HEK293T (cell line): ENCODE results near the gene C1QTNF4.

Experiments
- CTCF ChIA-PET: fragments of 350-600 bp; formaldehyde crosslinking; extraction: SDS; loops from one replicate; lab custom pipeline; 2021; ENCODE audit warnings: antibody characterized with exemption, inconsistent platforms; lab: Yijun Ruan, JAX
- POLR2A ChIA-PET: fragments of 350-600 bp; formaldehyde crosslinking; extraction: SDS; loops from one replicate; lab custom pipeline; 2020; ENCODE audit warnings: antibody characterized with exemption, inconsistent platforms; lab: Yijun Ruan, JAX
- DNase-seq: peaks from one replicate; pipeline ENCODE4 v3.0.0; 2012; ENCODE audit warnings: mixed read lengths; ENCODE audit errors: extremely low spot score
- ARNT ChIP-seq: fragments of 450-650 bp; IDR thresholded peaks from 2 replicates; pipeline ENCODE4 v1.6.1; 2017; ENCODE audit warnings: mild to moderate bottlenecking
- BHLHE40 ChIP-seq: fragments of 450-650 bp; IDR thresholded peaks from 2 replicates; pipeline ENCODE4 v1.6.1; 2016; ENCODE audit warnings: mild to moderate bottlenecking, moderate library complexity, borderline replicate concordance
- CTBP1 ChIP-seq: fragments of 450-650 bp; IDR thresholded peaks from 2 replicates; pipeline ENCODE4 v1.6.1; 2016; ENCODE audit warnings: borderline replicate concordance
- ELF4 ChIP-seq: fragments of 450-650 bp; IDR thresholded peaks from 2 replicates; pipeline ENCODE4 v1.6.1; 2017; ENCODE audit warnings: antibody characterized with exemption
- FOXA1 ChIP-seq: fragments of 450-650 bp; IDR thresholded peaks from 2 replicates; pipeline ENCODE4 v1.6.1; 2016; ENCODE audit warnings: mild to moderate bottlenecking
- FOXK2 ChIP-seq: fragments of 450-650 bp; IDR thresholded peaks from 2 replicates; pipeline ENCODE4 v1.6.1; 2016; ENCODE audit warnings: mild to moderate bottlenecking
- FOXM1 ChIP-seq: fragments of 450-650 bp; IDR thresholded peaks from 2 replicates; pipeline ENCODE4 v1.6.1; 2017; ENCODE audit warnings: mild to moderate bottlenecking, borderline replicate concordance
- HDGF ChIP-seq: fragments of 450-650 bp; IDR thresholded peaks from 2 replicates; pipeline ENCODE4 v1.6.1; 2017; ENCODE audit warnings: antibody characterized with exemption, borderline replicate concordance
- L3MBTL2 ChIP-seq: fragments of 450-650 bp; conservative IDR thresholded peaks from 2 replicates; pipeline ENCODE4 v1.6.1; 2016; ENCODE audit warnings: mild to moderate bottlenecking
- LEF1 ChIP-seq: fragments of 450-650 bp; IDR thresholded peaks from 2 replicates; pipeline ENCODE4 v1.6.1; 2017; ENCODE audit warnings: mild to moderate bottlenecking, borderline replicate concordance
- NFRKB ChIP-seq: fragments of 450-650 bp; IDR thresholded peaks from 2 replicates; pipeline ENCODE4 v1.6.1; 2016; ENCODE audit warnings: mild to moderate bottlenecking, moderate library complexity
- SP1 ChIP-seq: fragments of 450-650 bp; IDR thresholded peaks from 2 replicates; pipeline ENCODE4 v1.6.1; 2017
- SUZ12 ChIP-seq: fragments of 450-650 bp; IDR thresholded peaks from 2 replicates; pipeline ENCODE4 v1.6.1; 2016; ENCODE audit warnings: mild to moderate bottlenecking
- TARDBP ChIP-seq: fragments of 450-650 bp; IDR thresholded peaks from 2 replicates; pipeline ENCODE4 v1.6.1; 2016
- ZNF384 ChIP-seq: fragments of 450-650 bp; IDR thresholded peaks from 2 replicates; pipeline ENCODE4 v1.6.1; 2016
- TF ChIP-seq, protein P1 (sequence below): fragments of 450-650 bp; IDR thresholded peaks from 2 replicates; pipeline ENCODE4 v1.6.1; 2016

Gene C1QTNF4

DNA sequence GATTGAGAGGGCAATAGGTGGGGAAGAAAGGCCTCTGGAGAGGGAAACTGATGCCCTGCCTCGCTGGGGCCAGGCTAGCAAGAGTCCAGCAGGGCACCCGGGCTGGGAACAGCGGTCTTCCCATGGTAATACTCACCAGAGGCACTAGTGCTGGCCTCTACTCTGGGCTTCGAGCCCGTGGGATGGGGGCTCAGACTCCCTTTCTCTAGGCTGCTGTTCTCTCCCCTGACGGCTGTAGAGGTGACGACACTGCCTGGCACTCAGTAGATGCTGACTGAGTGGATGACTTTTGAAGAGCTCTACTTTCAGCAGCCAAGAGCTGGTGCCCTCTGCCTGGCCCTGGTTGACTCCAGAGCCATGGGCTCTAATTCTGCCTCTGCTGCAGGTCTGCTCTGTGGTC lies 818 bp upstream of the C1QTNF4 start:
- no peak for DNase-seq
- CTCF ChIA-PET, result interaction anchor here (0.5 kb wide), 1 partner anchor 405 kb away, joined by 3 read pairs; no protein-coding TSS in a partner anchor
- TF ChIP-seq FOXK2 (no peak), NFRKB (no peak), CTBP1 (no peak), ELF4 (no peak), FOXM1 (no peak), LEF1 (no peak), BHLHE40 (no peak), SP1 (no peak)
- TF ChIP-seq, protein P1, sequence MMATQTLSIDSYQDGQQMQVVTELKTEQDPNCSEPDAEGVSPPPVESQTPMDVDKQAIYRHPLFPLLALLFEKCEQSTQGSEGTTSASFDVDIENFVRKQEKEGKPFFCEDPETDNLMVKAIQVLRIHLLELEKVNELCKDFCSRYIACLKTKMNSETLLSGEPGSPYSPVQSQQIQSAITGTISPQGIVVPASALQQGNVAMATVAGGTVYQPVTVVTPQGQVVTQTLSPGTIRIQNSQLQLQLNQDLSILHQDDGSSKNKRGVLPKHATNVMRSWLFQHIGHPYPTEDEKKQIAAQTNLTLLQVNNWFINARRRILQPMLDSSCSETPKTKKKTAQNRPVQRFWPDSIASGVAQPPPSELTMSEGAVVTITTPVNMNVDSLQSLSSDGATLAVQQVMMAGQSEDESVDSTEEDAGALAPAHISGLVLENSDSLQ, result no peak
- POLR2A ChIA-PET, result interaction anchor here (0.6 kb wide), 1 partner anchor 12 kb away, joined by 3 read pairs; no protein-coding TSS in a partner anchor

DNA sequence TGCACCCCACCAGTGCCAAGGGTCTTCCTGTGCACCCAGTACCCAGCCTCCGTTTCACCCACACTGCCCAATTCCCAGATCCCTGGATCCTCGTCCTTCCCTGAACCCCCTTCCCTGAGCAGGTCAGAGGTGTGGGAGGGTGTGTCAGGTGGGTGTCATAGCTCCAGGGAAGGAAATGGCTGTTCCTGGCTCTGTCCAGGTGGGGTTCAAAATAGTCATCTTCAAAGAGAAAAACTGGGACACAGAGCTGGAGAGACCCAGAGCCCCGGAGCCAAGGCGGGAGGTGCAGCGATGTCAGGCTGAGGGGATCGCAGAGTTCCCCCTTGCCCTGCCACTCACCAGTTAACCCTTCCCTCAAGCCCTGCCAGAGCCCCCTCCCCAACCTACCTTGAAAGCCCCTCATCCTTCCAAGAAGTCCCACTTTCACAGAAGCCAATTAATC lies 698 bp downstream of the C1QTNF4 start:
- ChIA-PET POLR2A (interaction anchor here (1.3 kb wide), 1 partner anchor 29 kb away, joined by 4 read pairs; the partner anchor contains the start of gene PTPMT1), CTCF (no interaction called here)
- DNase-seq, result no peak
- TF ChIP-seq SUZ12 (no peak), BHLHE40 (no peak), ZNF384 (no peak), LEF1 (no peak), L3MBTL2 (no peak), HDGF (no peak), FOXA1 (no peak), TARDBP (no peak), FOXK2 (no peak), FOXM1 (no peak), SP1 (no peak), CTBP1 (no peak), ARNT (no peak), NFRKB (no peak)
- TF ChIP-seq, protein P1, result no peak

DNA sequence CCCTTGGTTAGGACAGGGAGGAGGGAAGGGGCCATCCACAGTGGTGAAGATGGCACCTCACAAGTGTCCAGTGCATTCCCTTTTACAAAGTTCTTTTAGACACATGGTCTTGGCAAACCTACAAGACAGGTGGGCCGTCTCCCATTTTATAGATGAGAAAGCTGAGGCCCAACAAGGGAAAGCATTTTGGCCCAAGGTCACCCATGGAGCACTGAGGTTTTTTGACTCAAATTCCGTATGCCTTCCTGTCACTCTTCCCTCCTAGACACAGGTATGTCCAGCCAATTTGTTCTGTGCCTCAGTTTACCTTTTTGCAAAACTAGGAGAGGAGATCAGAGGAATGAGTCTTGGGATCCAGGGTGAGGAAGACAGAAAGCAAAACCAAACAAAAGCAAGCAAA lies 1.2 kb downstream of the C1QTNF4 start:
- ChIA-PET CTCF (no interaction called here), POLR2A (no interaction called here)
- no peak for TF ChIP-seq SP1
- no peak for TF ChIP-seq FOXM1
- no peak for TF ChIP-seq SUZ12
- TF ChIP-seq ELF4, result no peak
- no peak for TF ChIP-seq TARDBP
- TF ChIP-seq BHLHE40, result no peak
- no peak for TF ChIP-seq LEF1
- TF ChIP-seq L3MBTL2, result no peak
- no peak for TF ChIP-seq NFRKB
- TF ChIP-seq, protein P1, result no peak

DNA sequence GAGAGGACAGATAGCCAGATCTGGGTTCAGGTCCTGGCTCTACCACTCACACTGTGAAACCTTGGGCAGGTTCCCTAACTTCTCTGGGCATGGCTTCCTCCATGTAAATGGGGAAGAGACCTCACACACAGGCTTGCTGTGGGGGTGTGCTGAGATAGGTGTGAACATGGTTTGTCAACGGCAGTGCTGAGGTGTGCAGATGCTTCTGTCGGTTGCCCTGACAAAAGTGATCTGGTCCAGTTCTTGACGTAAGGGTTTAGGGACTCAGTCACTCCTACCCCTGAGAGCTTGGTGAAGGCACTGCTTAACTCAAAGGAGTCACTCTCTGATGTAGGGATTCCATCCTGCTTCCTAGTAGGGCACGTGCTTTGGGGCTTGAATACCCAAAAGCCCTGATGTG lies 2.0 kb downstream of the C1QTNF4 start:
- TF ChIP-seq, protein P1, result no peak
- TF ChIP-seq BHLHE40, result no peak
- no peak for TF ChIP-seq NFRKB
- TF ChIP-seq FOXK2, result no peak
- TF ChIP-seq FOXA1, result no peak
- no peak for TF ChIP-seq L3MBTL2
- no peak for TF ChIP-seq CTBP1
- TF ChIP-seq FOXM1, result no peak
- no peak for TF ChIP-seq TARDBP
- no peak for TF ChIP-seq SUZ12
- TF ChIP-seq HDGF, result no peak
- no peak for TF ChIP-seq SP1
- TF ChIP-seq ARNT, result no peak
- no peak for TF ChIP-seq ELF4
- ChIA-PET POLR2A (no interaction called here), CTCF (no interaction called here)
- DNase-seq, result no peak

More for the DNA sequence above, 1.2 kb downstream of the C1QTNF4 start:
- no peak for DNase-seq

DNA sequence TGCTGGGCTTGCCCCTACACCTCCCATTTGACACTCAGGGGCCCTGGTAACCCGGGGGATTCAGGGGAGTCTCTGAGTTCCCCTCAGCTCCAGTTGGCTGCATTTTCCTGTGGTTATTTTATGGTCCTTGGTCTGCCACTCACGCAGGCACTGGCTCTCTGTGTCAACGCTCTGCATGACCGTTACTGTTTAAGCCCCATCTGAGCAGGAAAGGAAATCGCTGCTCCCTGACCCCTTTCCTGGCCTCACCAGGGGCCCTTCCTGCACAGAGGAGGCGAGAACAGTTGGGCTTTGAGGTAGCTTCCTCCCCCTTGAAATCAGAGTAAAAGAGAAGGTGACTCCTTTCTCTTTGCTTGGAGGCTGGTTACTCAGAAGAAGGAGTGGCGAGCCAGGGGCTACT lies 2.4 kb downstream of the C1QTNF4 start:
- POLR2A ChIA-PET, result no interaction called here
- TF ChIP-seq HDGF, result no peak
- no peak for TF ChIP-seq TARDBP
- no peak for TF ChIP-seq FOXK2
- DNase-seq, result no peak
- CTCF ChIA-PET, result no interaction called here

DNA sequence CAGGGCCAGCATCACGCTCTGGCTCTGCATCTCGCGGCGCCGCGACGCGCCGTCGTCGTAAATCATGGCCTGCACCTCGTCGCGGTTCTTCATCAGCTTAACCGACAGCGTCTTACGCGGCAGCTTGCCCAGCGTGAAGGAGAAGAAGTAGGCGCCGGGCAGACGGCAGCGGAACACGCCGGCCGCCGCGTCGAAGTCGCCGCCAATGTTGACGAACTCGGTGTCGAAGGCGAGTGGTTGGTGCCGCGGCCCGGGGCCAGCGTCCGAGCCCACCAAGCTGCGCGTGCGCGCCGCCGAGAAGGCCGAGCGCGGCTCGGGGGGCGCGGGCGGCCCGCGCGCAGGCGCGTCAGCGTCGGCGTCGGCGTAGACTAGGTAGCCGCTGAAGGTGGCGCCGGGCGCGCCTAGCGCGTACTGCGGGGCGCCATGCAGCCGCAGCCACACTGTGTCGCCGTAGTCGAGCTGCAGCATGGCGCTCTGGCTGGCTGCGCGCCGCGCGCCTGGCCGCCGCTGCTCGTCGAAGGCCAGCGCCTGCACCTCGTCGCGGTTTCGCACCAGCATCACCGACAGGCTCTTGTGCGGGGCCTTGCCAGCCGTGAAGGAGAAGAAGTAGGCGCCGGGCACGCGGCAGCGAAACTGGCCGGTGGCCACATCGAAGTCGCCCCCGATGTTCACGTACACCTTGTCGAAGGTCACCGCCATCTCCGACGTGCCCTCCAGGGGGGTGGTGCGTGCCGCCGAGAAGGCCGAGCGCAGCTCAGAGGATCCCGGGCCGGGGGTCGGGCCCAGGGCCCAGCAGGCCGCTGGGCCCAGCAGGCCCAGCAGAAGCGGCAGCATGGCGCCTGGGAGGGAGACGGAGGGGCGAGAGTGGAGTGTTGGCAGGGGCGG lies 4.0 kb downstream of the C1QTNF4 start:
- CTCF ChIA-PET, result no interaction called here
- POLR2A ChIA-PET, result no interaction called here
- TF ChIP-seq CTBP1 (no peak), BHLHE40 (no peak), SUZ12 (no peak), HDGF (no peak), ZNF384 (no peak), ELF4 (no peak), ARNT (no peak), NFRKB (no peak), SP1 (no peak), FOXK2 (no peak), TARDBP (no peak), FOXM1 (no peak), LEF1 (no peak), FOXA1 (no peak), L3MBTL2 (no peak)
- TF ChIP-seq, protein P1, result no peak
- no peak for DNase-seq
